ENCODE measurements around the gene COPZ2.

COPZ2 gene

DNA sequence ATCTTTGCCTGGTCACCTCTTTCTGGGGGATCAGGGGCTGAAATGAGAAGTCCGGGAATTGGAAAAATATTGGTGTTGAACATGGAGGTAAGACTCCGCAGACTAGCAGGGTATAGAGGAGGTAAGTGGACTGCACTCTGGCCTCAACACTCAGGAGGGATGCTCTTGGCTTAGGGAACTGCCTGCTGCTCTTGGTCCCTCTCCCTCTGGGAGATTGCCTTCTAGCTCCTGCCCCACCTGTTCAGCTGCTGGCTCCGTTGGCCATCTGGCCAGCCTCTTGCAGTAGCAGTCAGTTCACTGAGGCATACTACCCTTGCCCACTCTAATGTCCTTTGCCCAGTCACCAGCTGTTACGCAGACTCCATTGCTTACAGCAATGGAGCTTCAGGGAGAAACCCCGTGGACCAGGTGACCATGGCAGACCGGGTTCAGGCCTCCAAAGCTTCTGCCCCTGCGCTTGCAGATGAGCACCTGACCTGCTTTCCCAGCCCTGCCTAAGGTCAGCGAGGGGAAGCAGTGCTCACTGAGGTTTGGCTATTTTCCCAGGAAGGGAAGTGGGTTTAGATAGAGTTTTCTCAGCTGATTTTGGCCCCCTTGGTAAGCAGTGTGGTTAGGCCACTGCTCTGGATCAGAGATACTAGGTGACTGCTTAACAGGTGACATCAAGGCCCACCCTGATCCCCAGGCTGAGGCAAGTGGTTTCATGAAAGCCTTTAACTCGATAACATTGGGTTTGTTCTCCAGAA lies 54.8 kb downstream of the COPZ2 start:
- DNase-seq, result no peak

DNA sequence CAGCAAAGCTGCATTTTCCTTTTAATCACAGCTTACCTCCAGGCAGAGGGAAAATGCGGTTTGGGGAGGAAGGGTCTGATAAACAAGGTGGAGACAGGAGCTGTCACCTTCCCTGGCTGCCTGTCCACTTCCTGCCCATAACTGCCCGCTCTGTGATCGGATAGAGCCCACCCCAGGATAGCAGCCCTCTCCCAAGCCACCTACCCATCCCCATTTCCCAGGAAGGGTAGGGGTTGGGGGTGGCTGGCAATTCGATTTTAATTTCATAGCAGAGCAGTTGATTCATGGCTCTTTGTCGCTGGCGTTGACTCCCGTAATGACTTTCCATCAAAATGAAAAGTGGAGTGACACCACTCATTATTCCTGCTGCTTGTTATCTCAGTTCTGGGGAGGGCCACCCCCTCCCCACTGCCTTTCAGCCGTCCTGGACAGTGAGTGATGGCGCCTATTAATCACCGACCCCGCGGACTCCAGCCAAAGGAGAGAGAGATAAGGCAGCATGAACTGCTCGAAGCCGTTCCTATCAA lies 55.4 kb downstream of the COPZ2 start:
- no peak for DNase-seq

DNA sequence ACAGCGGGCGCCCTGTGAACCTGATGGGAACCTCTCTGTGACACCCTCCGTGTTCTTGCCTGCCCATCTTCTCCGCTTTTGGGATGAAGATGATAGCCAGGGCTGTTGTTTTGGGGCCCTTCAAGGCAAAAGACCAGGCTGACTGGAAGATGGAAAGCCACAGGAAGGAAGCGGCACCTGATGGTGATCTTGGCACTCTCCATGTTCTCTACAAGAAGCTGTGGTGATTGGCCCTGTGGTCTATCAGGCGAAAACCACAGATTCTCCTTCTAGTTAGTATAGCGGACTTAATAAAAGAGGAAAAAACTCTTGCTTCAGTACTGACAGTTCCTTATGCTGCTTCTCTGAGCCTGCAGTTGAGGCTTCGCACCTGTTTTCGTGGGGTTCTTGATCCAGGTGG lies 56.1 kb downstream of the COPZ2 start:
- DNase-seq, result no peak

DNA sequence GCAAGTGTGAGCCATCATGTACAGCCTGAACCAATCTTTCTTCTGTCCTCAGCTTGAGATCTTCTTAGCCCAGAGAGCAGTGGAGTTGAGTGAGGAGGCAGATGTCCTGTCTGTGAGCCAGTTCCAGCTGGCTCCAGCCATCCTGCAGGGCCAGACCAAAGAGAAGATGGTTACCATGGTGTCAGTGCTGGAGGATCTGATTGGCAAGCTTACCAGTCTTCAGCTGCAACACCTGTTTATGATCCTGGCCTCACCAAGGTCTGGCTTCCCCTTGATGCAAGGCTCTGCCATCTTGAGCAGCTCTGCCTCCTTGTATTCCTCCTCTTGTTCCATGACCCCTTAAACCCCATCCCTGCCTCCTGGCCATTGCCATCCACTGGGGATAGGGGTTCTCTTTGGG lies 57.1 kb downstream of the COPZ2 start:
- no peak for DNase-seq

DNA sequence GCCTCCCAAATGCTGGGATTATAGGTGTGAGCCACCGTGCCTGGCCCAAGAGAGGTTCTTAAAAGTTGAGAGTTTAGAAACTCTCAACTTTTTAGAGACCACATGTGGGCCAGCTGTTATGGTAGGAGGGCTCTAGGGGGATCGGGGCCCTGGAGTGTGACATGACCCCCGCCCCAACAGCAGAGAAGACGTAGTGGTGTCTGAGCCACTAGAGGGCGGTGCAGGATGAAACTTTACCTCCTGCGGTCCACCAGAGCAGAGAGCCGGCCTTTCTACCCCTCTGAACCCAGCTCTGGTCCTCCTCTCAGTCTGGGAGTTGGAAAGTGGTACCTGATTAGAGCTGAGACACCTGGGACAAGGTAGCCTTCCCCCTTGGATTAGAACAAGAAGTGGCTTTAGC lies 59.3 kb downstream of the COPZ2 start:
- DNase-seq, result peak; percentile 18

All from DMS79 treated with DMSO at 0.1 percent for 48 hours (cell line).